NCI-H510A (cell line): ENCODE results near the gene CALML3.

Experiments used
- DNase-seq: peaks from one replicate; lab custom pipeline; 2025; lab: John Stamatoyannopoulos, UW

Gene CALML3

GRCh38 chr10:5525561-5526341 lies 990 bp downstream of the CALML3 start:
- no peak for DNase-seq

GRCh38 chr10:5526691-5527331 lies 2.0 kb downstream of the CALML3 start:
- DNase-seq, result no peak

DNA sequence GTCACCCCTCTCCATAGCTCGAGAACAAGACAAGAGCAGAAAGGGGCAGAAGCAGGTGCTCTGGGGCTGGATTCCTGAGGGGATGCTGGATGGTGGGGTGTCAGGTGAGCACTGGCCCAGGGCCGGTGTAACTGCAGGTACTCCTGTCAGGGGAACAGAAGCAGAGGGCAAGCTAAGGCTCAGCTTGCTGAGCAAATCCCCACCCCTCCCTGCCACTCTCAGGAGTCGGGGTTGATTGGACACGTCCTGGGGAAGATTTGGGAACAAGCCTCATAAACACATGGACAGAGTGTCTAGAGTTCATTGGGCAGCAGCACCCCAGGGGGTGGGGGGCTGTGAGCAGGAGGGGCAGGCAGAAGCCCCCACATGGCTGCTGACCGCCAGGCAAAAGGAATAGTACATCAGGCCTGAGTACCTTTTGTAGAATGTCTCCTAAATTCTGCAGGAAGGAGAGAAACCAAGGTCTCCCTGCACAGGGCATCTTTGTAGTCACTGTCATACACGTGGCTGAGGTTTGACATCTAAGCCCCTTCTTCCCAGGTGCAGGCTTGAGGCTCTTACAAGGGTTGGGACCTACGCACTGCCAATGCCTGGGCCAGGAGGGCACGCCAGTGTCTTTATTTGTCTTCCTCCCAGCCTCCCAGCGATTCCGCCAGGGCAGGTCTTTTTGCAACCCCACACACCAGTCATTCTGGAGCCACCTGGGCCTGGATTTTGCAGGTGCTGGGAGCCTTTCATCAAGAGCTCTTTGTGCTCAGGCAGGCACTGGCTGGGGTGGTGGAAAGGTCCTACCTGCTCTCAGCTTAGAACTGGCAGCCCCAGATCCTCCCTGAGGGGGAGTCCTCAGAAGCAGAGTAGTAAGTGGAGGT lies 2.8 kb downstream of the CALML3 start:
- DNase-seq, result peak; percentile 42

GRCh38 chr10:5528989-5529701 lies 4.4 kb downstream of the CALML3 start:
- DNase-seq, result no peak

GRCh38 chr10:5529702-5530411 lies 5.1 kb downstream of the CALML3 start:
- DNase-seq, result no peak

DNA sequence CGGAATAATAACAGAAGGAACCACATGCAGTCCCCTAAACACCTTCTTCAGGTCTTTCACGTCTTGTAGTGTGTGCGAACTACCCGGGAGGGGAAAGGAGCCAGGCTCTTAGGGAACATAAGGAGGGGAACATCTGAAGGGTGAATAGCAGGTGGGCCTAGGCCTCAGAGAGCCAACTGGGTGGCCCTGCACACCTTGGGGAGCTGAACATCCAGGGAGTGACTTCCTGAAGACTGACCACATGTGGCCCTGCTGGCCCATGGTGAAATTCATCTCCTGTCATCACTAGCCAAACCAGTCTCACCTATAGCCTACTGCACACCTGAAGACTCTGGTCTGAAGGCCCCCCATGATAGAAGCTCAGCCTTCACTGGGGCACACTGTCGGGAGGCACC lies 5.6 kb downstream of the CALML3 start:
- DNase-seq, result no peak

DNA sequence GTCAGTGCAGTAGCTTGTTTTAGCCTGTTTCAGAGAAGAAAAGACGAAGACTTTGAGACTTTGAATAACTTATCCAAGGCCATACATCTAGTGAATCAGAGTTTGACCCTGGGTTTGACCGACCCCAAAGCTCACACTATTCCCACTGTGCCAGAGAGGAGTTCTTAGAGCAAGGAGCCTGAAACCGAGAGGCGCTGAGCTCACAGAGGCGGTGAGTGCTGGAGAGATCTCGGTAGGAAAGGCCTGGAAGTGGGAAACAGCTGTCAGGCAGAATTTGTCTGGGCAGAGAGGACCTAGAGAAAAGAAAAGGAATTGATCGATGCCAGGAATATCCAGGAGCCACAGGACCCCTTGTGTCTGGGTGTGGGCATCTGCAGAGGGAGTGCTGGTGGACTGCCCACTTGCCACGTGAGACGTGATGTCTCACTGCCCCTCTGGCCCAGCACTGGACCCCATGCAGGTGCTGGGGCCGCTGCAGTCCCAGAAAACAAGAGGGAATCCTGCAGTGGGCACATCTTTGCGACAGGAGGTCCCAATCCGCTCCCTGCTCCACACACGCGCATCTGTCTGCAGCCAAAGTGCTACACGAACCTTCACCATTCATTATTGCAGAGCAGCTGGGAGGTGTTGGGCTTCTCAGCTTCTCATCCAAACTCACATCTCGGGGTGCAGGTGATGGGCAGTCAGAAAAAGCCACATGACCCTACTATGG lies 6.2 kb downstream of the CALML3 start:
- no peak for DNase-seq

- DNase-seq, result no peak
Measured at GRCh38 chr10:5531558-5532306, 7.0 kb downstream of the CALML3 start.

DNA sequence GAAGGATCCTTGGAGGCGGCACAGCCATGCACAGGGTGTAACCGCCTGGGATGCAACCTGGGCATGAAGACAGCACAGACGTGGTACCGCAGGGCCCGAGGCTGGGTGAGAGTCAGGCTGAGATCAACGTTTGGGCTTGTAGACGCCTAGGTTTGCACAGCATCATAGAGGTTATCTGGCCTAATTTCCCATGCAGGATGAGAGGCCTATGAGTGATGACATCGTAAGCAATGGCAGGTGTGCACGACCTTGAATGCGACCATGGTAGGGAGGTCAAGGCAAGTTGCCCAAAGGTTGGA lies 7.5 kb downstream of the CALML3 start:
- no peak for DNase-seq

GRCh38 chr10:5532618-5533097 lies 7.9 kb downstream of the CALML3 start:
- DNase-seq, result no peak

- no peak for DNase-seq
Measured at GRCh38 chr10:5533098-5533731, 8.5 kb downstream of the CALML3 start.

DNA sequence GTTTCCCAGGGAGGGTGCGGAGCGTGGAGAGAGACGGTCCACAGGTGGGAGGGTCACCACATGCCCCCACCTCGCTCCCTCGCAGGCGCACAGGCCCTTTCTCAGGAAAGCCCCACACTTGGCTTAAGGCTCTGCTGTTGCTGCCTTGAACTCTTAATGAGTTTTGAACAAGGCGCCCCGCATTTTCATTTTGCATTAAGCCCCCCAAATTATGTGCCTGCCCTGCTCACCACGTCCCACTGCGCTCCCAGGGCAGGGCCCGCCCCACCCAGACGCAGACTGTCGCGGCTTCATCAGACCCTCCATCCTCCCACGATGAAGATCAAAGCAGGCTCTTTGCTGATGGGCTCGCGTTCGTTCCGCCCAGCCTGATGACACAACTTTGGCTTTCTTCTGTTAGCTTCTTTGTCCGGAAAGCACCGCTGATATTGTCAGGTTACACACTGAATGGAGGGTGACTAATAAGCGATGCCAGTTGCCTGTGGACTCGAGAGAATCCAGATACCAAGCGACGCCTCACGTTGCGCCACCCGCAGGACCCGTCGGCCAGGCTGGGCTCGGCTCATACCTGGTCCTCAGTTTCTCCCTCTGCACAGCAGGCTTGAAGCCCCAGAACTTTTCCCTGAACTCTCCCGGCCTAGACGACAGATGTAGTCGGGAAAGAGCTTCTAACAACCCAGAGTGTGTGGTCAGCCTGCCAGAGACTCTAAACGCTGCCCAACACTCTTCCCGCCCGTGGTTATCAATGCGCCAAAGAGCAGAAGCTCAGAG lies 9.5 kb downstream of the CALML3 start:
- no peak for DNase-seq

GRCh38 chr10:5534880-5535856 lies 10.4 kb downstream of the CALML3 start:
- DNase-seq, result no peak

- DNase-seq, result no peak
Measured at GRCh38 chr10:5536486-5537081, 11.8 kb downstream of the CALML3 start.

DNA sequence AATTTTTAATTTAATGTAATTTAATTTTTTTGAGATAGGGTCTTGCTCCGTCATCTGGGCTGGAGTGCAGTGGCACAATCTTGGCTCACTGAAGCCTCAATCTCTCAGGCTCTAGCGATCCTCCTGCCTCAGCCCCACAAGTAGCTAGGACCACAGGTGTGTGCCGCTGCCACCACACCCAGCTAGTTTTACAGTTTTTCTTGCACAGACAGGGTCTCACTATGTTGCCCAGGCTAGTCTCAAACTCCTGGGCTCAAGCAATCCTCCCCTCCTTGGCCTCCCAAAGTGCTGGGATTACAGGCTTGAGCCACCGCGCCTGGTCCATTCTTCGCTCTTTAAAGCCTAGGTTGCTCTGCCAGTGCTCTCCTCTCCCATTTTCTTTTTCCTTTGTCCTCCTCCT lies 12.9 kb downstream of the CALML3 start:
- no peak for DNase-seq

- DNase-seq, result no peak
Measured at GRCh38 chr10:5538446-5538845, 13.7 kb downstream of the CALML3 start.
